ENCODE data around the gene CPNE7.

DNA sequence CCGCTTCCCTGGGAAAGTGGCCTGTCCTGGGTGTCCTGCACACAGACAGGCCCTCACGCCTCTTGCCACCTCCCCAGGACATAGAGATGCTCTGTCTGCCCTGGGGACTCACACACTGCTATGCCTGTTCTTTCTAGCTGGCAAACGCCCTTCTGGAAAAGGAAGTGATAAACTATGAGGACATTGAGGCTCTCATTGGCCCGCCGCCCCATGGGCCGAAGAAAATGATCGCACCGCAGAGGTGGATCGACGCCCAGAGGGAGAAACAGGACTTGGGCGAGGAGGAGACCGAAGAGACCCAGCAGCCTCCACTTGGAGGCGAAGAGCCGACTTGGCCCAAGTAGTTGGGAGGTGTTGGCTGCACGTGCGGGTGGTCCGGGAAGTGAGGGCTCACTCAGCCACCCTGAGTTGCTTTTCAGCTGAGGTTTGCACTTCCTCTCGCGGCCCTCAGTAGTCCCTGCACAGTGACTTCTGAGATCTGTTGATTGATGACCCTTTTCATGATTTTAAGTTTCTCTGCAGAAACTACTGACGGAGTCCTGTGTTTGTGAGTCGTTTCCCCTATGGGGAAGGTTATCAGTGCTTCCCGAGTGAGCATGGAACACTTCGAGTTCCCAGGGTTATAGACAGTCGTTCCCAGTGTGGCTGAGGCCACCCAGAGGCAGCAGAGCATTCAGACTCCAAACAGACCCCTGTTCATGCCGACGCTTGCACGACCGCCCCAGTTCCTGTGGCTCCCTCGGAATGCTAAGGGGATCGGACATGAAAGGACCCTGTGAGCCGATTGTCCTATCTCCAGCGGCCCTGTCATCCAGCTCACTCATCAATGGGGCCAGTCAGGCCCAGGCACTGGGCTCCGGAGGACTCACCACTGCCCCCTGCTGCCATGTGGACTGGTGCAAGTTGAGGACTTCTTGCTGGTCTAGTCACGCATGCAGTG is 18.5 kb upstream of the CPNE7 start:
- TF ChIP-seq ZNF384 (IDR thresholded peaks at IDR 0.05; ENCODE audit: borderline replicate concordance, low read depth, low read length): no peak
- TF ChIP-seq, protein P1, sequence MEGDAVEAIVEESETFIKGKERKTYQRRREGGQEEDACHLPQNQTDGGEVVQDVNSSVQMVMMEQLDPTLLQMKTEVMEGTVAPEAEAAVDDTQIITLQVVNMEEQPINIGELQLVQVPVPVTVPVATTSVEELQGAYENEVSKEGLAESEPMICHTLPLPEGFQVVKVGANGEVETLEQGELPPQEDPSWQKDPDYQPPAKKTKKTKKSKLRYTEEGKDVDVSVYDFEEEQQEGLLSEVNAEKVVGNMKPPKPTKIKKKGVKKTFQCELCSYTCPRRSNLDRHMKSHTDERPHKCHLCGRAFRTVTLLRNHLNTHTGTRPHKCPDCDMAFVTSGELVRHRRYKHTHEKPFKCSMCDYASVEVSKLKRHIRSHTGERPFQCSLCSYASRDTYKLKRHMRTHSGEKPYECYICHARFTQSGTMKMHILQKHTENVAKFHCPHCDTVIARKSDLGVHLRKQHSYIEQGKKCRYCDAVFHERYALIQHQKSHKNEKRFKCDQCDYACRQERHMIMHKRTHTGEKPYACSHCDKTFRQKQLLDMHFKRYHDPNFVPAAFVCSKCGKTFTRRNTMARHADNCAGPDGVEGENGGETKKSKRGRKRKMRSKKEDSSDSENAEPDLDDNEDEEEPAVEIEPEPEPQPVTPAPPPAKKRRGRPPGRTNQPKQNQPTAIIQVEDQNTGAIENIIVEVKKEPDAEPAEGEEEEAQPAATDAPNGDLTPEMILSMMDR (IDR thresholded peaks at IDR 0.05 in 2 of 3, conservative IDR thresholded peaks at IDR 0.05 in 1 of 3; ENCODE audit: control insufficient read depth in 2 of 3, extremely low read depth in 1 of 3, insufficient read depth in 1 of 3, low read depth in 3 of 3, low read length in 3 of 3): peak; percentile 77 to 92 (median 90)
- no peak for TF ChIP-seq SMAD5 (IDR thresholded peaks at IDR 0.05; ENCODE audit: low read depth)
- no peak for TF ChIP-seq NRF1 (conservative IDR thresholded peaks at IDR 0.05; ENCODE audit: low read depth, low read length)

All from GM12878 (cell line).